ENCODE results near the gene ESRRG.
"Not testable (repeated sequence)": the region's sequence is repeated elsewhere in the genome, so short reads cannot be mapped to it uniquely, and the experiment has no call there.

The ESRRG gene

GRCh38 chr1:216531263-216532239 is 191.7 kb downstream of the ESRRG start:
- Histone ChIP-seq H3K4me2 (peak overlapping the region; percentile 60), H3K4me1 (peaks cover 5% of the 10 kb centered on the region; the same call in 1 of the 2 replicates), H3K4me3 (0 out of 2 replicates have a peak overlapping the region, but pooled peaks have one; percentile 7), H3K36me3 (no peaks in the 10 kb centered on the region), H3K27me3 (no peaks in the 10 kb centered on the region), H3K9me3 (no peaks in the 10 kb centered on the region), H3K27ac (no peak overlapping the region), H3K9ac (no peak overlapping the region), H4K20me1 (no peaks in the 10 kb centered on the region)
- no peak for TF ChIP-seq Cebpa-rat (IDR thresholded peaks at IDR 0.05)

GRCh38 chr1:216529851-216530250 is 193.4 kb downstream of the ESRRG start:
- not testable (repeated sequence) for H3K36me3 ChIP-seq, H3K9me3 ChIP-seq, H3K4me1 ChIP-seq, H3K4me3 ChIP-seq, H3K27ac ChIP-seq, H3K27me3 ChIP-seq, H4K20me1 ChIP-seq, H3K4me2 ChIP-seq, H3K9ac ChIP-seq

GRCh38 chr1:216528816-216529215 is 194.4 kb downstream of the ESRRG start:
- Histone ChIP-seq H3K4me2 (no peak overlapping the region), H3K36me3 (no peaks in the 10 kb centered on the region), H3K9ac (no peak overlapping the region), H4K20me1 (no peaks in the 10 kb centered on the region), H3K27ac (no peak overlapping the region), H3K9me3 (no peaks in the 10 kb centered on the region), H3K27me3 (no peaks in the 10 kb centered on the region), H3K4me3 (no peak overlapping the region), H3K4me1 (peaks cover 6% of the 10 kb centered on the region; the same call in 1 of the 2 replicates)
- TF ChIP-seq Cebpa-rat (IDR thresholded peaks at IDR 0.05) = no peak

- Histone ChIP-seq H3K4me1 (peaks cover 6% of the 10 kb centered on the region; the same call in 1 of the 2 replicates), H3K4me3 (no peak overlapping the region), H3K9me3 (no peaks in the 10 kb centered on the region), H3K27ac (no peak overlapping the region), H3K36me3 (no peaks in the 10 kb centered on the region), H3K27me3 (no peaks in the 10 kb centered on the region), H3K4me2 (peak overlapping the region; percentile 22; the same call in 1 of the 2 replicates), H3K9ac (no peak overlapping the region), H4K20me1 (no peaks in the 10 kb centered on the region)
- no peak for TF ChIP-seq Cebpa-rat (IDR thresholded peaks at IDR 0.05)
Measured at GRCh38 chr1:216523449-216524190, 199.6 kb downstream of the ESRRG start.

GRCh38 chr1:216523043-216523442 is 200.2 kb downstream of the ESRRG start:
- Histone ChIP-seq H3K4me2 (peak overlapping the region; percentile 22; the same call in 1 of the 2 replicates), H3K4me1 (peaks cover 6% of the 10 kb centered on the region; the same call in 1 of the 2 replicates), H3K9me3 (no peaks in the 10 kb centered on the region), H3K9ac (no peak overlapping the region), H3K36me3 (no peaks in the 10 kb centered on the region), H3K27ac (no peak overlapping the region), H3K27me3 (no peaks in the 10 kb centered on the region), H3K4me3 (no peak overlapping the region), H4K20me1 (no peaks in the 10 kb centered on the region)
- TF ChIP-seq Cebpa-rat (IDR thresholded peaks at IDR 0.05) = no peak

- H3K27me3 ChIP-seq = no peaks in the 10 kb centered on the region
- no peak overlapping the region for H3K4me3 ChIP-seq
- no peaks in the 10 kb centered on the region for H3K36me3 ChIP-seq
- no peak overlapping the region for H3K9ac ChIP-seq
- no peak for TF ChIP-seq Cebpa-rat (IDR thresholded peaks at IDR 0.05)
- no peak overlapping the region for H3K27ac ChIP-seq
- no peaks in the 10 kb centered on the region for H4K20me1 ChIP-seq
- no peaks in the 10 kb centered on the region for H3K9me3 ChIP-seq
- H3K4me2 ChIP-seq = no peak overlapping the region
- H3K4me1 ChIP-seq = peaks cover 6% of the 10 kb centered on the region; the same call in 1 of the 2 replicates
Measured at GRCh38 chr1:216521477-216521876, 201.8 kb downstream of the ESRRG start.

GRCh38 chr1:216518844-216519627 is 204.2 kb downstream of the ESRRG start:
- no peaks in the 10 kb centered on the region for H3K27me3 ChIP-seq
- no peak overlapping the region for H3K4me2 ChIP-seq
- H3K36me3 ChIP-seq = no peaks in the 10 kb centered on the region
- H4K20me1 ChIP-seq = no peaks in the 10 kb centered on the region
- H3K27ac ChIP-seq = no peak overlapping the region
- TF ChIP-seq Cebpa-rat (IDR thresholded peaks at IDR 0.05) = no peak
- H3K4me3 ChIP-seq = no peak overlapping the region
- H3K4me1 ChIP-seq = peaks cover 6% of the 10 kb centered on the region; the same call in 1 of the 2 replicates
- H3K9me3 ChIP-seq = no peaks in the 10 kb centered on the region
- no peak overlapping the region for H3K9ac ChIP-seq

- no peaks in the 10 kb centered on the region for H3K4me1 ChIP-seq
- H4K20me1 ChIP-seq = no peaks in the 10 kb centered on the region
- H3K4me2 ChIP-seq = no peak overlapping the region
- no peak overlapping the region for H3K4me3 ChIP-seq
- no peaks in the 10 kb centered on the region for H3K27me3 ChIP-seq
- H3K9ac ChIP-seq = no peak overlapping the region
- no peak for TF ChIP-seq Cebpa-rat (IDR thresholded peaks at IDR 0.05)
- no peaks in the 10 kb centered on the region for H3K36me3 ChIP-seq
- no peak overlapping the region for H3K27ac ChIP-seq
- H3K9me3 ChIP-seq = no peaks in the 10 kb centered on the region
Measured at GRCh38 chr1:216502528-216503162, 220.6 kb downstream of the ESRRG start.

All from BLaER1 (cell line).